GM12892 (cell line): ENCODE measurements around the gene CAPN5.

ENCODE experiments used
- POLR2A ChIP-seq: IDR thresholded peaks from 2 replicates; pipeline ENCODE4 v1.6.1; 2011; ENCODE audit warnings: low read depth, low read length, control low read depth
- POLR2AphosphoS5 ChIP-seq: IDR thresholded peaks from 2 replicates; pipeline ENCODE4 v1.6.1; 2011; ENCODE audit warnings: low read depth, low read length, control low read depth

DNA sequence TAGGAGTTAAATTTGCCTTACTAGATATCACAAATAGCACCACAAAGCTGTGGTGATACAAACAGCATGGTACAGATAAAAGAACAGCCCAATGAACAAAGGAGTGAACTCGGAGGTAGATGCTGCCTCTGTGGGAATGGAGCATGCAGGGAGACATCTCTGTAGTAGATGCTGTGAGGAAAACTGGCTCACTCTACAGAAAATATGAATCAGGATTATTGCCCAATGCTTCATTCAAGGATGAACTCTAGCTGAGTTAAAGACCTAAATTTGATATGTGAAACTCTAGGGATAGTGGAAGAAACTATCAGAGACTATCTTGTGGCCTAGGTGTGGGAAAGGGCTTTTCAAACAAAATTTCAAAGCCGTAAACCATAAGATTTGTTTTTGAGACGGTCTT is 15.3 kb upstream of the CAPN5 start:
- TF ChIP-seq POLR2A (no peak), POLR2AphosphoS5 (no peak)
